Body of pancreas (tissue), 4 donors: ENCODE measurements around the gene IKBKE. TPM values are rescaled to one million over a fixed set of nuclear protein-coding genes. Genes with fewer than 3 reads are reported as not detected.

ENCODE experiments used
- ATAC-seq: fragments of 150-250 bp; one replicate; pipeline ENCODE4 v1.9.1; 2016
- DNase-seq, 4 donors: peaks; one replicate each; pipeline ENCODE4 v3.0.0-alpha.2; 2019
- H3K27ac ChIP-seq, 4 donors: fragments of 200-600 bp; sonication (generic); 1 replicate in 3 of 4; 2 replicates in 1 of 4; pipeline versions ENCODE4 v1.5.1 to v1.6.1; 2016 to 2019; ENCODE audit warnings: mild to moderate bottlenecking in 1 of 4, mixed read lengths in 1 of 4, moderate library complexity in 1 of 4
- H3K27me3 ChIP-seq, 2 donors: fragments of 200-600 bp; sonication (generic); one replicate each; pipeline ENCODE4 v1.6.0; 2016; ENCODE audit warnings: mild to moderate bottlenecking in 1 of 2
- H3K36me3 ChIP-seq, 2 donors: fragments of 200-600 bp; sonication (generic); replicated peaks in 1 of 2; 2 replicates each; pipeline ENCODE4 v1.5.1; 2016; ENCODE audit warnings: low read depth in 2 of 2; ENCODE audit not compliant: insufficient read depth in 1 of 2
- H3K4me1 ChIP-seq: fragments of 200-600 bp; sonication (generic); one replicate; pipeline ENCODE4 v1.6.0; 2016
- H3K4me3 ChIP-seq, 2 donors: fragments of 200-600 bp; sonication (generic); 1 replicate in 1 of 2; 2 replicates in 1 of 2; pipeline ENCODE4 v1.5.1; 2016 to 2019
- H3K9me3 ChIP-seq, 3 donors: fragments of 200-600 bp; sonication (generic); 1 replicate in 2 of 3; 2 replicates in 1 of 3; pipeline ENCODE4 v1.5.1; 2016
- POLR2A ChIP-seq, 3 donors: fragments of 450-650 bp; IDR thresholded peaks; one replicate each; pipeline ENCODE4 v1.6.1; 2016; ENCODE audit warnings: antibody characterized with exemption in 3 of 3, mild to moderate bottlenecking in 2 of 3
- WGBS, 2 donors: methylation state at CpG; one replicate each; pipeline ENCODE4 v1.1.5; 2017; 5-methylcytosine and 5-hydroxymethylcytosine counted together
- intact Hi-C: fragments of 100-400 bp; cut with DNase I; formaldehyde crosslinking; loops from one replicate; pipeline ENCODE4 v1.15.1; 2023
- total RNA-seq, 2 donors: library from RNA; depleted of rRNA; stranded (reverse); fragments of >200 nt; gene quantifications; one replicate each; pipeline ENCODE4 v1.1.0, GENCODE V29; 2016
- TF ChIP-seq, protein P1 (sequence below), 7 experiments: fragments of 450-650 bp in 4 of 7; fragments of 200-600 bp in 3 of 7; sonication (generic) in 3 of 7; IDR thresholded peaks; one replicate each; pipeline ENCODE4 v1.5.1; 2016 to 2019; ENCODE audit warnings: antibody characterized with exemption in 7 of 7

The IKBKE gene
- 10 to 100 TPM in 1 of 2 donors, 1 to 10 TPM in 1; 5.4 to 10.2 TPM for total RNA-seq

- intact Hi-C loops = no loop called here
- TF ChIP-seq, protein P1, sequence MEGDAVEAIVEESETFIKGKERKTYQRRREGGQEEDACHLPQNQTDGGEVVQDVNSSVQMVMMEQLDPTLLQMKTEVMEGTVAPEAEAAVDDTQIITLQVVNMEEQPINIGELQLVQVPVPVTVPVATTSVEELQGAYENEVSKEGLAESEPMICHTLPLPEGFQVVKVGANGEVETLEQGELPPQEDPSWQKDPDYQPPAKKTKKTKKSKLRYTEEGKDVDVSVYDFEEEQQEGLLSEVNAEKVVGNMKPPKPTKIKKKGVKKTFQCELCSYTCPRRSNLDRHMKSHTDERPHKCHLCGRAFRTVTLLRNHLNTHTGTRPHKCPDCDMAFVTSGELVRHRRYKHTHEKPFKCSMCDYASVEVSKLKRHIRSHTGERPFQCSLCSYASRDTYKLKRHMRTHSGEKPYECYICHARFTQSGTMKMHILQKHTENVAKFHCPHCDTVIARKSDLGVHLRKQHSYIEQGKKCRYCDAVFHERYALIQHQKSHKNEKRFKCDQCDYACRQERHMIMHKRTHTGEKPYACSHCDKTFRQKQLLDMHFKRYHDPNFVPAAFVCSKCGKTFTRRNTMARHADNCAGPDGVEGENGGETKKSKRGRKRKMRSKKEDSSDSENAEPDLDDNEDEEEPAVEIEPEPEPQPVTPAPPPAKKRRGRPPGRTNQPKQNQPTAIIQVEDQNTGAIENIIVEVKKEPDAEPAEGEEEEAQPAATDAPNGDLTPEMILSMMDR (IDR thresholded peaks at IDR 0.05) = peak in 4 of 7 experiments; percentile 36 to 55 (median 46)
- peak in 2 of 3 donors; percentile 63 to 71 for TF ChIP-seq POLR2A (IDR thresholded peaks at IDR 0.05)
- ATAC-seq = peak; percentile 86
- Histone ChIP-seq H3K4me1 (peaks cover 23% of the 10 kb centered on the region), H3K36me3 (peaks cover 0 to 4% of the 10 kb centered on the region in 2 donors), H3K27me3 (peaks cover 0 to 4% of the 10 kb centered on the region in 2 donors), H3K4me3 (peak within 1 kb of the TSS; percentile 24 to 33), H3K9me3 (no peaks in the 10 kb centered on the region), H3K27ac (peak within 1 kb of the TSS in 3 of 4 donors; percentile 22 to 61 (median 57))
- 2 to 8% methylated on average over 5 to 10 of the region's 10 CpGs for WGBS, 2 donors
- DNase-seq = peak; percentile 55 to 72 (median 67)
These were observed at the start of gene IKBKE for GRCh38 chr1:206469933-206470691. TSS of gene IKBKE (plus strand) at chr1:206470476. CDS start at chr1:206473228, 2,752 bp downstream.

DNA sequence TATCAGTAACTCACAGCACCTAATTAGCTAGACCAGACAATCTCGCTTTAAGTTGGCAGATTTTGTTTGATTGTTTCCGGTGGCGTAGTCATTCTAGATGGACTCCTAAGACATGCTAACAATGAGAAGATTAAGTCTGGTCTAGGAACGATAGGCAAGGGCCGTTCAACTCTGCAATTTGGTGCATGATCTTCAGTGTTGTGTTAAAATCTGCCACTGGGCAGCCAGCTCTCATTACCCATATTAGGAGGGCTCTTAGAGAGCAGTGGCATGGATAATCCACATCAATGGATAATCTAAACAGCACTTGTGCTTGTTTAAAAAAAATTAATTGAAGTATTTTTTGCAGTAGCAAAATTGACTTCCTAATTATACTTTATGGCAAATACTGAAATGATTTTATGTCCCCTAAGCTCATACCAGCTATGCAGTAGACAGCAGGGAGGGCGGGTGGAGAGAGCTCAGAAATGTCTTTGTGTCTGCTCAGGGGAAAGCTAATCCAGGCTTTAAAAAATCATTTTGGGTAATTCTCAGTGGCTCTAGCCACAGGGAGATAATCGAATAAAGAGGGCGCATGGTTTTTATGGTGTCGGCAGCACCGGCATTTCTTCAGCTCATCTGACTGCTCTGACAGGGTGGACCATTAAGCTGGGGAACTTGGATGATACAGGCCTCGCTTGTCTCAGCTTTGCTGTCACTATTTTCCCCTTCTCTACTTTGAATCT is 48.5 kb upstream of the IKBKE start:
- no peak overlapping the region for H3K27ac ChIP-seq
- H3K4me1 ChIP-seq = no peaks in the 10 kb centered on the region
- TF ChIP-seq POLR2A (IDR thresholded peaks at IDR 0.05) = no peak
- TF ChIP-seq, protein P1 (IDR thresholded peaks at IDR 0.05) = no peak
- peaks cover 0 to 2% of the 10 kb centered on the region in 2 donors for H3K36me3 ChIP-seq
- ATAC-seq (no peak), DNase-seq (no peak)
- 85 to 87% methylated on average over 11 of the region's 11 CpGs for WGBS, 2 donors
- intact Hi-C loops = no loop called here
- no peaks in the 10 kb centered on the region for H3K27me3 ChIP-seq
- H3K9me3 ChIP-seq = no peaks in the 10 kb centered on the region
- H3K4me3 ChIP-seq = no peak overlapping the region

GRCh38 chr1:206422525-206422924 is 47.8 kb upstream of the IKBKE start:
- H3K9me3 ChIP-seq = no peaks in the 10 kb centered on the region
- peaks cover 0 to 2% of the 10 kb centered on the region in 2 donors for H3K36me3 ChIP-seq
- no peak for TF ChIP-seq POLR2A (IDR thresholded peaks at IDR 0.05)
- TF ChIP-seq, protein P1 (IDR thresholded peaks at IDR 0.05) = no peak
- intact Hi-C loops = no loop called here
- H3K4me1 ChIP-seq = no peaks in the 10 kb centered on the region
- ATAC-seq = no peak
- no peak overlapping the region for H3K27ac ChIP-seq
- H3K4me3 ChIP-seq = no peak overlapping the region
- DNase-seq = no peak
- H3K27me3 ChIP-seq = no peaks in the 10 kb centered on the region
- 92 to 93% methylated on average over 1 of the region's 1 CpG for WGBS, 2 donors

- Histone ChIP-seq H3K9me3 (no peaks in the 10 kb centered on the region), H3K4me3 (no peak overlapping the region), H3K4me1 (no peaks in the 10 kb centered on the region), H3K27me3 (no peaks in the 10 kb centered on the region), H3K27ac (no peak overlapping the region), H3K36me3 (no peaks in the 10 kb centered on the region)
- TF ChIP-seq POLR2A (IDR thresholded peaks at IDR 0.05) = no peak
- TF ChIP-seq, protein P1 (IDR thresholded peaks at IDR 0.05) = no peak
- intact Hi-C loops = no loop called here
- WGBS, 2 donors = 94% methylated on average over 6 of the region's 6 CpGs
- ATAC-seq (no peak), DNase-seq (no peak)
These were observed 43.0 kb upstream of the IKBKE start for GRCh38 chr1:206427291-206427690.
